Measurements from ENCODE around the gene CDC42BPB. TPM values are rescaled to one million over a fixed set of nuclear protein-coding genes. Genes with fewer than 3 reads are reported as not detected.

CDC42BPB gene
- total and polyA plus RNA-seq, 2 of the 13 experiments (the other 11 are each of a cell fraction or from before 2014, with no cell fraction given): 19.7 to 32.3 TPM

GRCh38 chr14:103087343-103087835 lies 30.0 kb upstream of the CDC42BPB start (continued):
- TF ChIP-seq SMAD1 (CRISPR knock-in tag; IDR thresholded peaks at IDR 0.05; ENCODE audit: borderline replicate concordance, low read depth) (no peak), KLF13 (CRISPR knock-in tag; IDR thresholded peaks at IDR 0.05) (no peak), ZNF567 (CRISPR knock-in tag; IDR thresholded peaks at IDR 0.05; ENCODE audit: borderline replicate concordance) (no peak), SRF (IDR thresholded peaks at IDR 0.05; ENCODE audit: low read depth, low read length) (no peak), SAP130 (CRISPR knock-in tag; IDR thresholded peaks at IDR 0.05; ENCODE audit: low read depth) (peak; percentile 38; the same call in 1 of the 2 replicates), ZFAT (CRISPR knock-in tag; conservative IDR thresholded peaks at IDR 0.05) (no peak), ZNF704 (CRISPR knock-in tag; IDR thresholded peaks at IDR 0.05; ENCODE audit: borderline replicate concordance) (no peak), FOXA3 (CRISPR knock-in tag; IDR thresholded peaks at IDR 0.05) (no peak), MTA1 (CRISPR knock-in tag; IDR thresholded peaks at IDR 0.05; ENCODE audit: borderline replicate concordance) (no peak), HINFP (CRISPR knock-in tag; IDR thresholded peaks at IDR 0.05; ENCODE audit: low read depth) (no peak), RAD21 (CRISPR knock-in tag; IDR thresholded peaks at IDR 0.05) (no peak), ZNF788 (CRISPR knock-in tag; IDR thresholded peaks at IDR 0.05; ENCODE audit: borderline replicate concordance) (peak; percentile 60; the same call in 1 of the 2 replicates), JDP2 (CRISPR knock-in tag; IDR thresholded peaks at IDR 0.05; ENCODE audit: borderline replicate concordance) (no peak), MAF1 (CRISPR knock-in tag; IDR thresholded peaks at IDR 0.05; ENCODE audit: borderline replicate concordance) (no peak), ZNF24 (IDR thresholded peaks at IDR 0.05) (no peak), ZNF558 (CRISPR knock-in tag; IDR thresholded peaks at IDR 0.05; ENCODE audit: borderline replicate concordance) (no peak), TMF1 (CRISPR knock-in tag; IDR thresholded peaks at IDR 0.05; ENCODE audit: low read depth) (no peak), ZNF556 (CRISPR knock-in tag; IDR thresholded peaks at IDR 0.05; ENCODE audit: borderline replicate concordance) (no peak), PHF5A (CRISPR knock-in tag; IDR thresholded peaks at IDR 0.05; ENCODE audit: low read depth, unreplicated experiment) (no peak), HNRNPL (IDR thresholded peaks at IDR 0.05; ENCODE audit: low read depth, low read length) (peak; percentile 82), HMGA1 (CRISPR knock-in tag; conservative IDR thresholded peaks at IDR 0.05) (no peak), ZSCAN29 (CRISPR knock-in tag; conservative IDR thresholded peaks at IDR 0.05) (no peak), ZKSCAN5 (CRISPR knock-in tag; IDR thresholded peaks at IDR 0.05) (no peak), HCFC1 (IDR thresholded peaks at IDR 0.05; ENCODE audit: low read depth, low read length) (no peak), ZNF329 (CRISPR knock-in tag; IDR thresholded peaks at IDR 0.05; ENCODE audit: low read depth) (no peak), ZMYM3 (CRISPR knock-in tag; IDR thresholded peaks at IDR 0.05) (peak; percentile 65), SMC3 (IDR thresholded peaks at IDR 0.05; ENCODE audit: low read length) (no peak)
